Measurements from ENCODE around the gene CDX2.
"Not testable (repeated sequence)": the region's sequence is repeated elsewhere in the genome, so short reads cannot be mapped to it uniquely, and the experiment has no call there.

The CDX2 gene

DNA sequence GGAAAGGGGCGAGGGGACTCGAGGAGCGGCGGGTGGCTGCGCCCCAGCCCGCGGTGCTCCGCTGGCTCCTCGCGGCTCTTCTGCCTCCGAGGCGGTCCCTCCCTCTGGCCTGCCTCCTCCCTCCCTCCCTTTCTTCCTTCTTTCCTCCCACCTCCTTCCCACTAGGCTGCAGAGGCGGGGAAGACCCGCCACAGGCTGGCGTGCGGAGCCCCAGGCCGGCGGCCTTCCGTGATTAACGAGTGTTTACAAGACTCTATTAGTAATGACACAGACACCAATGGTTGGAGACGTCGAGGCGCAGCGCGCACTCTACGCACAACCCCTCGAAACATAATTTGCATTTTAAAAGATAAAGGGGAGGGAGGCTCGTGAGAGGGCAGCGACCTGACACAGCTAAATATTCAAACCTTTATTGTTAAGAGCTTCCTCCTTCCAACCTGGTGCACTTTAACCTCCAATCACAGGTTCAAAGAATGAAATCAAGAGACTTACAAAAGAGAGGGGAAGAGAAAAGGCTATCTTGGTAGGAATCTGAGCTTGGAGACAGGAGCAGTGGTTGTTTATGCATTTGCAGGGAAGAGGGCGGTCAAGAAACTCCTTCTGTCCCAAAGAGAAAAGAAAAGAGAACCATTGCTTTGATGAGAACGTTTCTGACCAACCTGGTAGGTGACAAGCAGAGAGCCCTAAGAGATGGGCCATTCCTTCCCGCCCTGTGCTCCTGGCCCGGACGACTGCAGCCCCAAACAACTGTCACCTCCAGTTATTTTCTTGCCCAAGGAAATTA is at the start of gene CDX2:
Gene CDX2 (minus strand): TSS at position 234 of the 784 bp plus-strand sequence. CDS start 309 bp downstream, outside the sequence.
- no peak for DNase-seq (ENCODE audit: low spot score)
- no peak for FAIRE-seq

GRCh38 chr13:28014301-28014700 is 45.2 kb upstream of the CDX2 start:
- DNase-seq (ENCODE audit: low spot score): no peak
- no peak for FAIRE-seq

GRCh38 chr13:28013482-28013881 is 44.4 kb upstream of the CDX2 start:
- no peak for DNase-seq (ENCODE audit: low spot score)
- FAIRE-seq: no peak

GRCh38 chr13:28012896-28013295 is 43.8 kb upstream of the CDX2 start:
- FAIRE-seq (no peak), DNase-seq (ENCODE audit: low spot score) (no peak)

- FAIRE-seq: no peak
Observed at GRCh38 chr13:28012383-28012782, 43.3 kb upstream of the CDX2 start.

DNA sequence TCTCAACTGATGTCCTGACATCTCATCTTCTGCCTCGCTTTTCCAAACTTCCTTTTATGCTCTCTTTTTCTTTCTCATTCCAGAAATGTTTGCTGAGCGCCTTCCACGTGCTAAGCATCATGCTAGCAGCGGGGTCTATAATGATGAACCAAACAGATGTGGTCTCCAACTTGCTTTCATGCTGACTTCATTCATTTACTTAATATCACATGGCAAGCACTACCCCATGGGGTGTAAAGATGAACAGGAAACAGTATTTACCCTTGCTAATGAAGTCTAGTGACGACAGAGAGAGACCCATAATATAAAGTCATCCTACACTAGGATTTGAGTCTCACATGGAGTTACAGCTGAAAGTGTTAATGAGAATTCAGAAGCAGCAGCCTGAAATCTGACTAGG is 40.9 kb upstream of the CDX2 start:
- DNase-seq (ENCODE audit: low spot score) (no peak), FAIRE-seq (no peak)

More at GRCh38 chr13:28012383-28012782, 43.3 kb upstream of the CDX2 start:
- no peak for DNase-seq (ENCODE audit: low spot score)

DNA sequence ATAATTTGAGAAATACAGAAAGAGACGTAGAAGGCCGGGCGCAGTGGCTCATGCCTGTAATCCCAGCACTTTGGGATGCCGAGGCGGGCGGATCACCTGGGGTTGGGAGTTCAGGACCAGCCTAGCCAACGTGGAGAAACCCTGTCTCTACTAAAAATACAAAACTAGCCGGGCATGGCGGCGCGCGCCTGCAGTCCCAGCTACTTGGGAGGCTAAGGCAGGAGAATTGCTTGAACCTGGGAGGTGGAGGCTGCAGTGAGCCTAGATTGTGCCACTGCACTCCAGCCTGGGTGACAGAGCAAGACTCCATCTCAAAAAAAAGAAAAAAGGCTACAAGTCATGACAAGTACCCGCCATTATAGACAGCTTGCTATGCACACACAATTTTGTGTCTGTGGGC is 35.9 kb upstream of the CDX2 start:
- not testable (repeated sequence) for FAIRE-seq; DNase-seq (ENCODE audit: low spot score)

DNA sequence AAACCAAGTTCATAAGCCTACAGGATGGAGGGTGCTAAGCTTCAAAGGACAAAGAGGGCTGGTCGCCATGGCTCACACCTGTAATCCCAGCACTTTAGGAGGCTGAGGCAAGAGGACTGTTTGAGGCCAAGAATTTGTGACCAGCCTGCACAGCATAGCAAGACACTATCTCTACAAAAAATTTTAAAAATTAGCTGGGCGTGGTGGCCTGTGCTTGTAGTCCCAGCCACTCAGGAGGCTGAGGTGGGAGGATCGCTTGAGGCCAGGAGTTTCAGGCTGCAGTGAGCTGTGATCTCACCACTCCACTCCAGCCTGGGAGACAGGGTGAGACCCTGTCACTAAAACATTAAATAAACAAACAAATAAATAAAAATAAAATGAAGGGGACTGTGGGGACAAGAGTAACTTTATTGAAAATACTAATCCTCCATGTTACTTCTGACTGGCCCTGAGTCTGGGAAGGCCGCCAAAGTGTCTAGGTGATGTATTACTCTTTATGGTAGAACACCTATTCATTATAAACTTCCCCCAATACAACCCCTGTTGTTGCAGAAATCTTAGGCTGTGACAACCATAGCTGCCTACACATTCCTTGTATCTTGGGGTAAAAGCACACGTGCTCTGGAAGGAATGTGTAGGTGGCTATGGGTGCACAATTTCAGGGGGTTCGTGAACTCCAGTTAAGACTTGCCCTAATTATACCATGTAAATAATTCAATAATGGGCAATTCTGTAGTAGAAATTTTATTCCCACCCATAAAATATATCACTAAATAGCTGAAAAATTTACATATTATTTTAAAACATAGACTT is 34.0 kb upstream of the CDX2 start:
- DNase-seq (ENCODE audit: low spot score) (no peak), FAIRE-seq (no peak)

DNA sequence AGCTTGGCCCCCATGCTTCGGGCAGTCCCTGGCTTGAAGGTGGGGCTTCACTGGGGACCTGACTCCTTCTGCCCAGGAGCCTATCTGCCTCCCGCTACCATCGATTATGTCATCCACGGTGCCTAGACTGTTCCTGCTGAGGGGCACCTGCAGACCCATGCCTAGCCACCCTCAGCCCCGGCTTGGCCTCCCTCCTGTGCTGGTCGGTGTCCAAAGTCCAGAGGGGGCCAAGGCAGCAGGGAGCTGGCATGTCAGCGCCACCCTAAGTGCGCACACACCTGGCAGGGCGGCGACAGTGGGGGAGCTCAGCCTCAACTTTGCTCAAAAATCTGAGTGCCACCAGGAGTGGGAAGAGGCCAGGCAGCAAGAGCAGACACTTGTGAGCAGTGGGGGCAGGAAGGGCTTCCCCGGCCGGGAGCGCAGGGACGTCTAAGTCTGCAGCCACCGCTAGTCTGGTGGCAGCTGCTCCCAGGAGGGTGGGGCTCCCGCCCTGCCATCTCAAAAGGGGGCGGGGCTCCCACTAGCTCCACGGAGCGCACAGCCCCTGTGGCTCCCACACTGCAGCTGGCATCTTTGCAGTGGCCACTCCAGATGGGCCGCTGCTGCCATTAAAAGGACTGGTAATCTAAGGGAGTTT is 32.8 kb upstream of the CDX2 start:
- no peak for DNase-seq (ENCODE audit: low spot score)
- no peak for FAIRE-seq

DNA sequence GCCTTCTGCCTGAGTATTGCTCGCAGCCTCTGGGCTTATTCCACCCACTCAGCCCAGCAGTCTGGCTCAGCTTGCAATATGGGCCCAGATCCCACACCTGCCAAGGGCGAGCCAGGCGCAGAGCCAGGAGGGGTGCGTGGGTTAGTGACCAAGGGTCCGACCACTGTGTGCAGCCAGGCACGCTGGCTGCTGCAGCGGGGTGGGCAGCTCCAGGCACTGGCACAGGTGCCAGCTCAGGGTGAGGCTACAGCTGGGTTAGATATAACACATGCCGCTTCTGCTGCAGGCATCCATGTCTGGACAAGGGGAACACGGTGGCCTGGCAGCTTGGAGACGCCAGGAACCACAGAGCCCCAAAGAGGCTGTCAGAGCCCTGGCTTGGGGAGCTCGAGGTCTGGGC is 31.9 kb upstream of the CDX2 start:
- FAIRE-seq (no peak), DNase-seq (ENCODE audit: low spot score) (no peak)

DNA sequence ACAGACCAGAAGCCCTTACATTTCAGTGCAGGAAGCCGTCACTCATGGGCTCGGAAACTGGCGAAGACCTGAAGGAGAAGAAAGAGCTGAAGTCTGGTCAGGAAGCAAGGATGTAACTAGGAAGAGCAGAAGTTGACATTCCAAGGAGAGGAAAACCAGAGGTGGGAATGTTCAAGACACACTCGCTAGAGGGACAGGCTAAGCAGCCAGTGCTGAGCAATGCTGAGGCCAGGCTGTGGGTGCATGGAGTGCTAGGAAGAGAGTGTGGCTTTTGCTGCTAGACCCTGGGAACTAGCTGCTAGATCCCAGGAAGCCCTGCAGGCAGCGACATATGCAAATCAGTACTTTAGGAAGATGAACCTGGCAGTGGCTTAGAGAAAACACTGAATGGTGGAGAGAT is 31.5 kb upstream of the CDX2 start:
- FAIRE-seq (no peak), DNase-seq (ENCODE audit: low spot score) (no peak)

- FAIRE-seq: no peak
- no peak for DNase-seq (ENCODE audit: low spot score)
Observed at GRCh38 chr13:27997904-27998522, 28.9 kb upstream of the CDX2 start.

GRCh38 chr13:27991881-27992280 is 22.8 kb upstream of the CDX2 start:
- FAIRE-seq: no peak
- no peak for DNase-seq (ENCODE audit: low spot score)

DNA sequence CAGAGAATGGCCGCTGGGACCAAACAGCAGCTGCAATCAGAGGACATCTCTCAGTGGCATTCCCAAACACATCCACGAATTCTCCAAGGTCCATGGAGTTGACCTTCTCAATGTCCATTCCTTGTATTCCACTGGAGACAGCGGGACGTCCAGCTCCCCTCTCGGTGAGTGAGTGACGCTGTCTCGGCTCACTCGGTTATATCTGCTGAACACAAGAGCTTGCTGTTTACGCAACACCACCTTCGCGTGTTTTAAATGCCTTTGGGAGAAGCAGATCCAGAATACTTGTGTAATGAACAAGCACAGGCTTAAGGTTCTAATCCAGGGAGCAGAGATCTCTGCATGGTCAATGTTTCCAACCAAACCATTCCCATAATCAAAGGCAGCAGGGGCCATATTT is 19.4 kb upstream of the CDX2 start, which contains the start of gene URAD:
Gene URAD (minus strand): TSS at position 174 of the 400 bp plus-strand sequence. CDS start 56 bp downstream, at position 118.
- FAIRE-seq (no peak), DNase-seq (ENCODE audit: low spot score) (no peak)

- no peak for DNase-seq (ENCODE audit: low spot score)
- FAIRE-seq: no peak
Observed at GRCh38 chr13:27985600-27985999, 16.5 kb upstream of the CDX2 start.

DNA sequence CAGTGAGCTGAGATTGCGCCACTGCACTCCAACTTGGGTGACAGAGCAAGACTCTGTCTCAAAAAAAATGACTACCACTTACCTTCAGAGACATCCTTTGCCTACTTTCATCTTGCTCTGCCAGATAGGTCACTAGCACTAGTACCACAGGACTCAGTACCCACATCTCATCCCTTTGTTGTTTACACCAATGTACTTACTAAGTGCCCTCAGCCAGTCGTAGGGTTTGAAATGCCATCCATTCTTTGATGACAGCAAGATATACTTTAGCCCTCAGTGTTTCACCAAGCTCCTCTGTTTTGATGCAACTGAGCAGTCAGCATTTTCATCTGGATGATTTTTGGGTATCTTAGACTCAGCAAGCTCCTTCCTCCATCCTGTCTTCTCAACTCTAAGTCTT is 13.2 kb upstream of the CDX2 start:
- no peak for DNase-seq (ENCODE audit: low spot score)
- no peak for FAIRE-seq

GRCh38 chr13:27981006-27981708 is 12.0 kb upstream of the CDX2 start:
- DNase-seq (ENCODE audit: low spot score): no peak
- FAIRE-seq: no peak

GRCh38 chr13:27980280-27980998 is 11.3 kb upstream of the CDX2 start:
- DNase-seq (ENCODE audit: low spot score) (no peak), FAIRE-seq (no peak)

DNA sequence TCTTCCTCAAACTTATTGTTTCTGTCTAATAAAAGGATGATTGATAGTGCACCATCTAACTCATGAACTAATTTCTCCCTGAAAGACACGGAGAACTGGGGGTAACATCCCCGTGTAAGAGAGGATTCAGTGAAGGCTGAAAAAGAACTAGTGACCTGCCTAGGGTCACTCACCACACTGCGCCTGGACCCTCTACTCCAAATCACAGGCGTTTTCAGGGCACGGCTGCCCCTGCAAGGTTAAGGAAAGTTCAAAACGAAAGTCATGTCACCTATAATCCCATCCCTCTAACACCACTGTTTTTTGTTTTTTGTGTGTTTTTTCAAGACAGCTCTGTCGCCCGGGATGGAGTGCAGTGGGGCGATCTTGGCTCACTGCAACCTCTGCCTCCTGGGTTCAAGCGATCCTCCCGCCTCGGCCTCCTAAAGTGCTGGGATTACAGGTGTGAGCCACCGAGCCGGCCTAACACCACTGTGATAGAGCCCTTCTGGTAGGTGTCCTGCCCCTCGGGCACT is 10.7 kb upstream of the CDX2 start:
- FAIRE-seq (no peak), DNase-seq (ENCODE audit: low spot score) (no peak)

- no peak for FAIRE-seq
- no peak for DNase-seq (ENCODE audit: low spot score)
Observed at GRCh38 chr13:27979001-27979643, 10.0 kb upstream of the CDX2 start.

All from RCC 7860 (cell line).